GM12872 (cell line): ENCODE data around the gene MEF2D.

Experiments used
- TF ChIP-seq, protein P1 (sequence below): IDR thresholded peaks from 3 replicates; pipeline ENCODE4 v1.5.1; 2011; ENCODE audit warnings: low read depth, mild to moderate bottlenecking, low read length, moderate library complexity; ENCODE audit not compliant: insufficient read depth

MEF2D gene

DNA sequence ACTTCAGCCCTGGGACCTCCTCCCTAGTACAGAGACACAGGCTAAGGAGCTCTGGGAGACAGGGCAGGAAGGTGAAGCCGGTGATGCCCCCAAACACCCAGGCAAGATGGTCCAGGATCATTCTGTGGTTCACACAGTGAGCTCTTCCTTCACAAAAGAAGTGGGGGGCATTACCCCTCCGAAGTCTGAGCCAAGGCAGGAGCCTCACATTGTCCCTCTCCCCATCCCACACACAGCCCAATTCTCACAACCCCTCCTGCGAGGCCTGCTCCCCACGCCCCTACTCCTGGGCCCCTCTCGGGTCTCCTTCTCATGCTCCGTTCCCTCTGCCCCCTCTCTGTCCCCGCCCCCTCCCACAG, 10.7 kb downstream of the MEF2D start:
- TF ChIP-seq, protein P1, sequence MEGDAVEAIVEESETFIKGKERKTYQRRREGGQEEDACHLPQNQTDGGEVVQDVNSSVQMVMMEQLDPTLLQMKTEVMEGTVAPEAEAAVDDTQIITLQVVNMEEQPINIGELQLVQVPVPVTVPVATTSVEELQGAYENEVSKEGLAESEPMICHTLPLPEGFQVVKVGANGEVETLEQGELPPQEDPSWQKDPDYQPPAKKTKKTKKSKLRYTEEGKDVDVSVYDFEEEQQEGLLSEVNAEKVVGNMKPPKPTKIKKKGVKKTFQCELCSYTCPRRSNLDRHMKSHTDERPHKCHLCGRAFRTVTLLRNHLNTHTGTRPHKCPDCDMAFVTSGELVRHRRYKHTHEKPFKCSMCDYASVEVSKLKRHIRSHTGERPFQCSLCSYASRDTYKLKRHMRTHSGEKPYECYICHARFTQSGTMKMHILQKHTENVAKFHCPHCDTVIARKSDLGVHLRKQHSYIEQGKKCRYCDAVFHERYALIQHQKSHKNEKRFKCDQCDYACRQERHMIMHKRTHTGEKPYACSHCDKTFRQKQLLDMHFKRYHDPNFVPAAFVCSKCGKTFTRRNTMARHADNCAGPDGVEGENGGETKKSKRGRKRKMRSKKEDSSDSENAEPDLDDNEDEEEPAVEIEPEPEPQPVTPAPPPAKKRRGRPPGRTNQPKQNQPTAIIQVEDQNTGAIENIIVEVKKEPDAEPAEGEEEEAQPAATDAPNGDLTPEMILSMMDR = no peak

GRCh38 chr1:156489166-156489934, 11.2 kb downstream of the MEF2D start:
- TF ChIP-seq, protein P1 = no peak

DNA sequence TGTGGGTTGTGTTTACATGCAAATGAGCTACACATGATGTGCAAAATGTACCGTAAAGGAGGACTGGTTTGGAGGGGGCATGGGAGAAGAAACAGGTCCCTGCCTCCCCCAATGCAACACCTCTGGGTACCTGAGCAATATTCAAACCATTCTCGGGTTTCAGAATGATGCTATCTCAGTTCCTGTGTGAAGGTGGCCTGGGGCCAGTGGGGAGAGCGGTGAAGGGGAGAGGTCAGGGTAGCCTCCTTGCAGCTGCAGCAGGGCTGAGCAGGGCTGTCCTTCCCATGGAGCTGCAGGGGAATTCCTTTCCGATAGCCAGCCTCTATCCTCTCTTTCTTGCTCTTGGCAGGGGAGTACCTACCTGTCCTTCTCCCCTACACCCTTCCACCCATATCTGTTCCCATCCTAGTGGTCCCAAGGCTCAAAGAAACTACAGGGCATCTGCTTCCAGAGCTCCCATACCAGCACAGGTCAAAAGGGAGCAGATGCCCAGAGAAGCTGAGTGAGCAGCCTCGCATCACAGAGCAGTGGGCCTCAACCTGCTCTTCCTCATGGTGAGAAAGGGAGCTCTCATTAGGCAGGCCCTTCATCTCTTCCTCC, 11.9 kb downstream of the MEF2D start:
- TF ChIP-seq, protein P1 = no peak

- TF ChIP-seq, protein P1 = no peak
Measured at GRCh38 chr1:156487862-156488261, 12.7 kb downstream of the MEF2D start.

GRCh38 chr1:156486421-156487344, 13.9 kb downstream of the MEF2D start:
- TF ChIP-seq, protein P1 = no peak

GRCh38 chr1:156485984-156486383, 14.6 kb downstream of the MEF2D start:
- TF ChIP-seq, protein P1 = no peak

DNA sequence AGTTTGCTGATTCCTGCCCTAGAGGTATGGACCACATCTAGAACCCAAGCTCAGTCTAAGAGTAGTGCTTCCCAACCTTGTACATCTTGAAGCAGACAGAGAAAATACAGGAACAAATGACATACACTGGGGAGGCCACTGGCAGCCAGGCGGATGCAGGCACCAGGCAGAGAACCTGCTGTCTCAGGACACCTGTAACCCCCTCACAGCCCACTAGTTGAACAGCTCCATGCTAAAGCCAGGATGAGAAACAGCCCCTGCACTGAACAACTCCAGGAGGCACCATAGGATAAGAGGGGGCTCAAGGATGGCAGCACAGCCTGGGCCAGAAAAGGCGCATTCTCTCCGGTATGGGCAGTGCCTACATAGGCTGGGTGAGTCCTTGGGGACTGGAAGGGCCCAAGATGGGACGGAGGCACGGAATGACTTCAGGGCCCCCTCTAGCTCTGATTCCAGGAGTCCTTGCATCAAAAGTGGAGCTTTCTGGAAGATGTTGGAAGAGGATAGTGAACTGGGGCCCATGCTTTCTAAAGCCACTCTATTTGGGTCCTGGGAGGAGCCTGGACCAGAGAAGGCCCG, 16.0 kb downstream of the MEF2D start:
- TF ChIP-seq, protein P1 = no peak
